Peyer's patch (tissue), 4 donors: ENCODE results near the gene AGMO. TPM values are rescaled to one million over a fixed set of nuclear protein-coding genes. Genes with fewer than 3 reads are reported as not detected.

ENCODE experiments used
- DNase-seq, 3 donors: peaks; one replicate each; pipeline ENCODE4 v3.0.0-alpha.2; 2017 to 2019
- H3K27ac ChIP-seq, 4 donors: fragments of 200-600 bp; sonication (generic); one replicate each; pipeline ENCODE4 v1.5.1; 2016 to 2019
- H3K27me3 ChIP-seq, 2 donors: fragments of 200-600 bp; sonication (generic); one replicate each; pipeline ENCODE4 v1.5.1; 2019
- H3K36me3 ChIP-seq, 3 donors: fragments of 200-600 bp; sonication (generic); one replicate each; pipeline ENCODE4 v1.5.1; 2016 to 2019
- H3K4me1 ChIP-seq, 4 donors: fragments of 200-600 bp; sonication (generic); one replicate each; pipeline ENCODE4 v1.5.1; 2016 to 2019
- H3K4me3 ChIP-seq, 4 donors: fragments of 200-600 bp; sonication (generic); 1 replicate in 3 of 4; 2 replicates in 1 of 4; pipeline ENCODE4 v1.5.1; 2016 to 2019; ENCODE audit warnings: mild to moderate bottlenecking in 1 of 4
- H3K9me3 ChIP-seq, 4 donors: fragments of 200-600 bp; sonication (generic); one replicate each; pipeline ENCODE4 v1.5.1; 2016 to 2019; ENCODE audit warnings: mild to moderate bottlenecking in 1 of 4
- POLR2A ChIP-seq, 2 donors: fragments of 450-650 bp; IDR thresholded peaks; one replicate each; pipeline ENCODE4 v1.5.1; 2017; ENCODE audit warnings: antibody characterized with exemption in 2 of 2, mild to moderate bottlenecking in 2 of 2, moderate library complexity in 2 of 2
- total RNA-seq, 4 donors: library from RNA; depleted of rRNA; stranded (reverse); fragments of >200 nt; gene quantifications; one replicate each; pipeline ENCODE4 v1.1.0, GENCODE V29; 2016
- TF ChIP-seq, protein P1 (sequence below), 6 experiments: fragments of 450-650 bp in 4 of 6; fragments of 200-600 bp in 2 of 6; sonication (generic) in 1 of 6; IDR thresholded peaks; one replicate each; pipeline ENCODE4 v1.5.1; 2017 to 2019; ENCODE audit warnings: antibody characterized with exemption in 6 of 6, mild to moderate bottlenecking in 3 of 6, moderate library complexity in 1 of 6

AGMO gene
- total RNA-seq, 4 donors from 2014 or later, result 0.83 to 25.7 (median 15.8) TPM

DNA sequence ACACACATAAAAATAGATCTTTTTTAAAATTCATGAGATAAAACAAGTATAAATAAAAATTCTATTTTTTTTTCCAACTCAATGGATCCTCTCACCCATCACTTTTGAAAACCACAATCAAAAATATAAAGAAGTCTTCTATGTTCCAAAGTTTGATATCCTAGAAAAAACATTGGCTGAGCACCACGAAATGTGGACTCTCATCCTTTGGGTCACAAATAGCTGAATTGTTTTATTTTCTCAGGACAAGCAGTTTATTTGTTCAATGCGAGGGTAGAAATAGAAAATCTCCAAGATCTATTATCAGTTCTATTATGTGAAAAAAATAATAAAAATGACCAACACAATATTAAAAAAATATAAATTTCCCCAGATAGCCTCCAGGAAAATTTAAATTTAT lies 348.7 kb downstream of the AGMO start:
- TF ChIP-seq, protein P1, sequence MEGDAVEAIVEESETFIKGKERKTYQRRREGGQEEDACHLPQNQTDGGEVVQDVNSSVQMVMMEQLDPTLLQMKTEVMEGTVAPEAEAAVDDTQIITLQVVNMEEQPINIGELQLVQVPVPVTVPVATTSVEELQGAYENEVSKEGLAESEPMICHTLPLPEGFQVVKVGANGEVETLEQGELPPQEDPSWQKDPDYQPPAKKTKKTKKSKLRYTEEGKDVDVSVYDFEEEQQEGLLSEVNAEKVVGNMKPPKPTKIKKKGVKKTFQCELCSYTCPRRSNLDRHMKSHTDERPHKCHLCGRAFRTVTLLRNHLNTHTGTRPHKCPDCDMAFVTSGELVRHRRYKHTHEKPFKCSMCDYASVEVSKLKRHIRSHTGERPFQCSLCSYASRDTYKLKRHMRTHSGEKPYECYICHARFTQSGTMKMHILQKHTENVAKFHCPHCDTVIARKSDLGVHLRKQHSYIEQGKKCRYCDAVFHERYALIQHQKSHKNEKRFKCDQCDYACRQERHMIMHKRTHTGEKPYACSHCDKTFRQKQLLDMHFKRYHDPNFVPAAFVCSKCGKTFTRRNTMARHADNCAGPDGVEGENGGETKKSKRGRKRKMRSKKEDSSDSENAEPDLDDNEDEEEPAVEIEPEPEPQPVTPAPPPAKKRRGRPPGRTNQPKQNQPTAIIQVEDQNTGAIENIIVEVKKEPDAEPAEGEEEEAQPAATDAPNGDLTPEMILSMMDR (IDR thresholded peaks at IDR 0.05), result no peak
- TF ChIP-seq POLR2A (IDR thresholded peaks at IDR 0.05), result no peak
- no peak overlapping the region for H3K4me3 ChIP-seq
- H3K9me3 ChIP-seq, result no peaks in the 10 kb centered on the region

GRCh38 chr7:15209429-15209828 lies 352.4 kb downstream of the AGMO start:
- no peak for DNase-seq
- no peak overlapping the region for H3K27ac ChIP-seq
- no peaks in the 10 kb centered on the region for H3K4me1 ChIP-seq
- H3K27me3 ChIP-seq, result no peaks in the 10 kb centered on the region
- TF ChIP-seq, protein P1 (IDR thresholded peaks at IDR 0.05), result no peak
- no peak for TF ChIP-seq POLR2A (IDR thresholded peaks at IDR 0.05)
- H3K4me3 ChIP-seq, result no peak overlapping the region
- H3K9me3 ChIP-seq, result no peaks in the 10 kb centered on the region
- H3K36me3 ChIP-seq, result no peaks in the 10 kb centered on the region

More for the DNA sequence above, 348.7 kb downstream of the AGMO start:
- no peaks in the 10 kb centered on the region for H3K36me3 ChIP-seq
- no peaks in the 10 kb centered on the region for H3K4me1 ChIP-seq
- no peak overlapping the region for H3K27ac ChIP-seq
- H3K27me3 ChIP-seq, result no peaks in the 10 kb centered on the region
- no peak for DNase-seq

DNA sequence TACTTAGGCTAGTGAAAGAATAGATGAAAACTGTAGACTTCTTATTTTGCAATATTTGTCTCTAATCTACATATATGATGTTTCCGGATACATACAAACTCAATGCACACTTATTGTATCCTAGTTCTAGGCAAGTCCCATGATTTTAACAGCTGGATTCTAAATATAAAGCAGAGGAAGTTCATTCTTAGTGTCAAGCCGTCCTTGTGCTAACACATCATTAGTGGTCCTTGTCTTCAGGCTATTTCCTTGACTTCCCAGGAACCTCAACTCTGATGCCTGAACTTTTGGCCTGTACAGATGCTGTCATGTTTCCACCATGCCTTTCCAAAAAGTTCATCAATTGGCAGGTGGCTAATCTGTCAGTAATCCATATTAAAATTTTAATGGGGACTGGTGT lies 357.4 kb downstream of the AGMO start:
- Histone ChIP-seq H3K4me1 (no peaks in the 10 kb centered on the region), H3K4me3 (no peak overlapping the region), H3K27ac (no peak overlapping the region), H3K36me3 (no peaks in the 10 kb centered on the region), H3K9me3 (no peaks in the 10 kb centered on the region), H3K27me3 (no peaks in the 10 kb centered on the region)
- TF ChIP-seq POLR2A (IDR thresholded peaks at IDR 0.05), result no peak
- TF ChIP-seq, protein P1 (IDR thresholded peaks at IDR 0.05), result no peak
- DNase-seq, result no peak

DNA sequence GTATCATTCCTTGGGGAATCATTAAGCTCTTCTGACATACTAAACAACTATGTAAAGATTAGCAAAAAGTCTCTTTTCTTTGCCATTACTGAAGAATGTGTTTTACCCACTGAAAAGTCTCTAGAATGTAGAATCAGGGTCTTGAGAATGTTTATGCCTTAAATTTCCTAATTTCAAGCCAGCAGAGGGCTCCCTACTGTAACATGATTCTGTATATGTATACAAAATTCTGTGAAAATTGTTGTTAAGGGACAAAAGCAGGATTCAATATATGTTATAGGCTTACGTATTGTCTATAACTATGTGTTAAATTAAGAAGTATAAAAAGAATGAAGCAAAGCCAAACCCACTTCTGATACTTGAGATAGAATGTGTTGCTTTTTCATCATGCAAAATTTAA lies 362.3 kb downstream of the AGMO start:
- no peaks in the 10 kb centered on the region for H3K4me1 ChIP-seq
- H3K9me3 ChIP-seq, result no peaks in the 10 kb centered on the region
- H3K36me3 ChIP-seq, result no peaks in the 10 kb centered on the region
- DNase-seq, result no peak
- H3K27me3 ChIP-seq, result no peaks in the 10 kb centered on the region
- TF ChIP-seq POLR2A (IDR thresholded peaks at IDR 0.05), result no peak
- TF ChIP-seq, protein P1 (IDR thresholded peaks at IDR 0.05), result no peak
- no peak overlapping the region for H3K27ac ChIP-seq
- no peak overlapping the region for H3K4me3 ChIP-seq

DNA sequence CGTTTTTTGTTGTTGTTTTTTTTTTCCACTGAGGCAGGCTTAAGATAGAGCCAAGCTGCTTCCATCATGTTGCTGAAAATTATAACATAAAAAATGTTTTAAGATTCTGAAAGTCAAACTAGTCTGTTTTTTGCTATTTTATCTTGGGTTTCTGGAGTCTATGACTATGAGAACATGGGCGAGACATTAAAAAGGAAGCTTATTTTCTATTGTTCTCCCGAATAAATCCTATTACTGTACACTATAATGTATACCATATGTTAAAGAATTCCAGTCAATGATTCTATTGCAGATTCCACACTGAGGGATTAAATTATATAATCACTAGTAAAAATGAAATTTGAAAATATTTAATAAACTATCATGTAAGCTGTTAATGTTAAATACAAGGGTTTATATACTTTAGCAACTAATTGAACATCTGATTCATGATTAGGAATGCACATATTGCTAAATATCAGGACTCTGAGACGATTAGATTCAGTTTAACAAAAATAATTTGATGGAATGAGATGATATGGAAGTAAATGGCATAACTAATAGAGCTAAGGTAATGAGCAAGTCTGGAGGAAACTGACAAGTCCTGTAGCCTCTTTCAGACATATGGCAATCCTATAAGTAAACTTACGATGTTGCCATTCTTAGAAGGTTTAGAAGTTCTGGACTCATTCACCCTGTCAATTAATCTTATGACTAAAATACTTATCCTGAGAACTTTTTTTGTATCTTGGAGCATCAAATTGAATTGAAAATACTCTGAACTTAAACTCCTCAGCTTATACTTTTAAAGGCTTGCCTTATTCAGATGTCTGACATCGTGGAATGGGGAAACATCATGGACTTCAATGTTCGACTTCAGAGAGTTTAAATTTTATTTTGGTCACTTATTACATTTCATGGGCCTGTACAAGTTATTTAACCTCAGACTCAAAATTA lies 364.5 kb downstream of the AGMO start:
- Histone ChIP-seq H3K9me3 (no peaks in the 10 kb centered on the region), H3K27me3 (no peaks in the 10 kb centered on the region), H3K4me3 (no peak overlapping the region), H3K27ac (no peak overlapping the region), H3K4me1 (no peaks in the 10 kb centered on the region), H3K36me3 (no peaks in the 10 kb centered on the region)
- TF ChIP-seq POLR2A (IDR thresholded peaks at IDR 0.05), result no peak
- TF ChIP-seq, protein P1 (IDR thresholded peaks at IDR 0.05), result no peak
- DNase-seq, result no peak
